ENCODE measurements around the gene NUP37. TPM values are rescaled to one million over a fixed set of nuclear protein-coding genes. Genes with fewer than 3 reads are reported as not detected.
"Not testable (repeated sequence)": the region's sequence is repeated elsewhere in the genome, so short reads cannot be mapped to it uniquely, and the experiment has no call there.

NUP37 gene
- total and polyA plus RNA-seq, 7 donors = 12.5 to 30.6 (median 19.9) TPM

- H3K27me3 ChIP-seq (ENCODE audit: insufficient read depth in 3 of 3, low read length in 2 of 3) = no peaks in the 10 kb centered on the region
- intact Hi-C loops (cut with DNase I) = no loop called here
- 63 to 82% (median 75%) methylated on average over 1 of the region's 1 CpG for WGBS, 3 donors
- H3K4me1 ChIP-seq = no peaks in the 10 kb centered on the region
- peaks cover 2 to 71% of the 10 kb centered on the region in 2 donors for H3K36me3 ChIP-seq (ENCODE audit: insufficient read depth in 1 of 2, low read depth in 1 of 2)
- no peaks in the 10 kb centered on the region for H3K9me3 ChIP-seq
- H3K4me3 ChIP-seq = no peak overlapping the region
- no peak for TF ChIP-seq CTCF (IDR thresholded peaks at IDR 0.05)
- DNase-seq (no peak), ATAC-seq (no peak)
- no peak overlapping the region for H3K27ac ChIP-seq
Observed at GRCh38 chr12:102107970-102108369, 11.9 kb downstream of the NUP37 start.

- H3K4me1 ChIP-seq = no peaks in the 10 kb centered on the region
- no peak for TF ChIP-seq CTCF (IDR thresholded peaks at IDR 0.05)
- H3K27ac ChIP-seq = no peak overlapping the region
- H3K9me3 ChIP-seq = no peaks in the 10 kb centered on the region
- H3K4me3 ChIP-seq = no peak overlapping the region
- ATAC-seq (no peak), DNase-seq (no peak)
- intact Hi-C loops (cut with DNase I) = no loop called here
- no peaks in the 10 kb centered on the region for H3K27me3 ChIP-seq (ENCODE audit: insufficient read depth in 3 of 3, low read length in 2 of 3)
- peaks cover 2 to 74% of the 10 kb centered on the region in 2 donors for H3K36me3 ChIP-seq (ENCODE audit: insufficient read depth in 1 of 2, low read depth in 1 of 2)
- WGBS, 3 donors = 91 to 99% (median 96%) methylated on average over 3 of the region's 3 CpGs
Observed at GRCh38 chr12:102106905-102107304, 13.0 kb downstream of the NUP37 start.

- no peaks in the 10 kb centered on the region for H3K27me3 ChIP-seq (ENCODE audit: insufficient read depth in 3 of 3, low read length in 2 of 3)
- no peak for DNase-seq
- no peak for TF ChIP-seq CTCF (IDR thresholded peaks at IDR 0.05)
- H3K4me3 ChIP-seq = no peak overlapping the region
- H3K9me3 ChIP-seq = no peaks in the 10 kb centered on the region
- no peak overlapping the region for H3K27ac ChIP-seq
- peaks cover 5% of the 10 kb centered on the region for H3K4me1 ChIP-seq
- ATAC-seq = peak in 3 of 4 donors; percentile 55 to 58 (median 55)
- peaks cover 0 to 31% of the 10 kb centered on the region in 2 donors for H3K36me3 ChIP-seq (ENCODE audit: insufficient read depth in 1 of 2, low read depth in 1 of 2)
- 53 to 71% (median 59%) methylated on average over 3 of the region's 3 CpGs for WGBS, 3 donors
- intact Hi-C loops (cut with DNase I) = no loop called here
Observed at GRCh38 chr12:102096855-102097254, 23.1 kb downstream of the NUP37 start.

- Histone ChIP-seq H3K9me3 (no peaks in the 10 kb centered on the region), H3K27me3 (ENCODE audit: insufficient read depth in 3 of 3, low read length in 2 of 3) (no peaks in the 10 kb centered on the region), H3K36me3 (ENCODE audit: insufficient read depth in 1 of 2, low read depth in 1 of 2) (peaks cover 0 to 30% of the 10 kb centered on the region in 2 donors), H3K4me1 (peaks cover 5% of the 10 kb centered on the region), H3K27ac (no peak overlapping the region), H3K4me3 (no peak overlapping the region)
- peak; percentile 23 for TF ChIP-seq CTCF (IDR thresholded peaks at IDR 0.05)
- intact Hi-C loops (cut with DNase I) = no loop called here
- ATAC-seq = no peak
- no peak for DNase-seq
- 89 to 92% (median 89%) methylated on average over 2 of the region's 2 CpGs for WGBS, 3 donors
Observed at GRCh38 chr12:102095677-102096263, 24.1 kb downstream of the NUP37 start.

- intact Hi-C loops (cut with DNase I) = no loop called here
- Histone ChIP-seq H3K4me1 (peaks cover 5% of the 10 kb centered on the region), H3K27ac (no peak overlapping the region), H3K27me3 (ENCODE audit: insufficient read depth in 3 of 3, low read length in 2 of 3) (no peaks in the 10 kb centered on the region), H3K36me3 (ENCODE audit: insufficient read depth in 1 of 2, low read depth in 1 of 2) (peaks cover 0 to 9% of the 10 kb centered on the region in 2 donors), H3K9me3 (no peaks in the 10 kb centered on the region), H3K4me3 (no peak overlapping the region)
- ATAC-seq (no peak), DNase-seq (no peak)
- no peak for TF ChIP-seq CTCF (IDR thresholded peaks at IDR 0.05)
Observed at GRCh38 chr12:102093319-102093718, 26.6 kb downstream of the NUP37 start.

GRCh38 chr12:102089228-102089835, 30.6 kb downstream of the NUP37 start:
- H3K4me3 ChIP-seq; H3K4me1 ChIP-seq; H3K9me3 ChIP-seq; ATAC-seq; DNase-seq; H3K27ac ChIP-seq; H3K27me3 ChIP-seq (ENCODE audit: insufficient read depth in 3 of 3, low read length in 2 of 3); intact Hi-C loops (cut with DNase I): not testable (repeated sequence)
- peaks cover 0 to 23% of the 10 kb centered on the region in 2 donors for H3K36me3 ChIP-seq (ENCODE audit: insufficient read depth in 1 of 2, low read depth in 1 of 2)
- 98 to 99% (median 98%) methylated on average over 28 to 38 of the region's 38 CpGs for WGBS, 3 donors

Data from psoas muscle (tissue), 8 donors.